ENCODE results near the gene P3H2.

P3H2 gene

GRCh38 chr3:190014940-190015339 lies 105.8 kb downstream of the P3H2 start:
- DNase-seq: no peak

- DNase-seq: no peak
These were observed 106.5 kb downstream of the P3H2 start for GRCh38 chr3:190013943-190014924.

- no peak for DNase-seq
These were observed 107.9 kb downstream of the P3H2 start for GRCh38 chr3:190012784-190013183.

GRCh38 chr3:190012314-190012782 lies 108.3 kb downstream of the P3H2 start:
- DNase-seq: no peak

GRCh38 chr3:190010486-190010885 lies 110.2 kb downstream of the P3H2 start:
- DNase-seq: no peak

DNA sequence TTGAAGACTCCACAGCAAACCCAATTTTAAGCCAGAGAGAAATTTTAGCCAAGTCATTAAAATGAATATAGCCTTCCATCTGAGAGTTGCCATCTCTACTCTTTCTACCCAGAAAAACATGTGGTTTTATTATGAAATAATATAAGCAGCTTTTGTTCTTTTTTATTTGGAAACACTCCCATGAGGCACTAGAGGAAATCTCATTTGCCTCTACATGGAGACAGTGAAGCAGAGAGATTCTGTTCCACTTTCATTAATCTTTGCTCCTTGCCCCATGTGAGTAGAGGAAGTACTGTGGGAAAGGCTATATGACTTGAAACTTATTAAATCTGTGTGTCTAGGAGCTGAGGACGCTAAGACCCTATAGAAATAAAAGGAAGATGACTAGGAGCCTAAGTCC lies 111.1 kb downstream of the P3H2 start:
- no peak for DNase-seq

DNA sequence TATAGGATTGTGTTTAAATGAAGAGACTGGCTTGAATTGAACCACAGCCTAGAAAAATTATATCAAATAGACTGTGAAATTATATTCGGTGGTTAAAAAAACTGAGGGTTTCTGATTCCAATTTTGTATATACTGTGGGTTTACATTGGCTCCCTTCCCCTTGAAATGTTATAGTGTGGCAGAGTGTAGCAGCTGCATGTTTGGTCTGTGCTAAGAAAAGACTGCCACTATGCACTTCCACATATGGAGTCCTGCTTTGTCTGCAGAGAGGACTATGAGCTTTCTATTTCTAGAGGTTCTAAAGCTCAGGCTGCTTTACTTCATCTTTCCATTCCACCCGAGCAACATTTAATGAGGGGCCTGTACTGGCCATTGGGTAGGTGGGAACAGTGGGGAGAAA lies 112.3 kb downstream of the P3H2 start:
- no peak for DNase-seq

DNA sequence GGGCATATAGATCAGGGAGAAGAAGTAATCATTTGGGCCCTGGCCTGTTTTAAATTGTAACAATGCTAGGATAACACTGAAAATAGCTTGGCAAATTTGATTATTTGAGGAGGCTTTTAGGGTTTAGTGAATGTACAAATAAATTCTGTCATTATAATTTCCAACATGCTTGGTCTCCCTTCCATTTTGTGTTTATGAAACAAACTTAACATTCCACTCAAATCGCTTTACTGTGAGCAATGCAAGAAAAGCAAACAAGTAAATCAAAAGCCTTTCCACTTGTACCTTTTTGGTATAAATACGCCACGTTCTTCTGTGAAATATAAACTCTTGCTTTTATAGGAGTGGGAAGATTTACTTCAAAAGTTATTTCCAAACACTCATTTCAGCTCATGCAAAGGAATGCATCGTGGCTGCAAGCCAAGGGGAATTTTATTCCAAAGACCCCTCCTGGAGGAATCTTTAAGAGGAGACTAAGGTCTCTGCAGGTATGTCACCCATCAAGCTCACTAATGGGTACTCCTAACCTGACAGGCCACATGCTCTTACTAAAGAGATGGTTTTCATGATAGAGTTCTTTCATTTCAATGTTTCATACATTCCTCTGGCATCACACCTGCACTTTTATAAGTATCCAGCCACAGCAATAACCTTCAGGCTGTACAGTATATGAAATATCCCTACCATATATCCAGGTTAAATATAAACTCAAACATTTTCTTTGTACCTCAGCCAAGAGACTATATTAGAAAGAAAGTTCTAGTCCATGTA lies 115.2 kb downstream of the P3H2 start:
- no peak for DNase-seq

DNA sequence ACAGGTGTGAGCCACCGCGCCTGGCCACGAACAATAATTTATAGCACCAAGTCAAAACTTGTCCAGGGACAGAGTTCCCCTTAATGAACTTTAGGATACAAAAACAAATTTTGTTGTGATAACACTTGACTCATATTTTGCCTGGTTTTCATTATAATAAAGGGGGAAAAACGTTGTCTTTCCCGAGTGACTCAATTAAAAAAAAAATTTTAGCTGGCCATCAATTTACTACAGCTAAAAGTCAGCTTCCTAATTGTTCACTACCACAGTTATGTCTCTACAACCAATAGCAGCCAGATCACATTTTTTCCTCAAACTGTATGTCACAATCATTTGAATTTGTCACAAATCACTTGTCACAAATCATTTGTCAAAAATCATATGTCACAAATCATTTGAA lies 116.0 kb downstream of the P3H2 start:
- no peak for DNase-seq

DNA sequence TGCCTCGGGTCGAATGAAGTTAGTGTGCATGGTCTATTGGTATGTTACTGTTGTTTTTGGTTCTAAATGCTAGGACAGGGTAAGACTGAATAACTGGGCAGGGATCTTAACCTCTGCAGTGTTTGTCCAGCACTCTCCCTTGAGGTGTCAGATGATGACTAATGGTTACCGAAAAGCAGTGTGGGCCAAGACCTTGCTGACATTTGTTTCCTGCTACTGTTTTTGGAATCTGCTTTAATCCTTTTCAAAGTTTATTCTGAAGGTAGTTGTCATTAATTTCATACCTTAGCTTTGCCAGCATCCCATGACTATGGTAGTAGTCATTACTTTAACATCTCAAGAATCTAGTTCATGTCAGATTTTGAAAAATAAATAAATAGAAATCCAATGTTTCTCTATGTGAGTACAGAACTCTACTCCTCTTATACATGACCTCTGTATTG lies 117.0 kb downstream of the P3H2 start:
- DNase-seq: no peak

- DNase-seq: no peak
These were observed 117.6 kb downstream of the P3H2 start for GRCh38 chr3:190003068-190003467.

DNA sequence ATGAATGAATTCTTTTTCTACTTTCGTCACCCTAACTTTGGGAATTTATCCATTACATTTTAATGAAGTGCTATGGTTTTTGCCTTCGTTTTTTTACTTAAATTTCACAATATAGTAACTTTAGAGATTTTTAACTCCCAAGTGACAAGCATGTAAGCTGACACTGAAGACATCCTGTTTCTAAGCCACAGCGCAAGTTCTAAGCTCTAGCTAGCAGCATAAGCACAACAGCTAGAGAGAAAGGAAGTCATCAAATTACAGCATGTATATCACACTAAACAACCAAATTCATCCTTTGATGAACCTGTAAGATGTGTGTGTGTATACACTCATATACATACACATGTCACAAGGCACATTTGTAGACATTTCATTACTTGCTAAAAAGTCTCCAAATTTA lies 119.3 kb downstream of the P3H2 start:
- DNase-seq: no peak

GRCh38 chr3:190000861-190001196 lies 119.9 kb downstream of the P3H2 start:
- DNase-seq: no peak

DNA sequence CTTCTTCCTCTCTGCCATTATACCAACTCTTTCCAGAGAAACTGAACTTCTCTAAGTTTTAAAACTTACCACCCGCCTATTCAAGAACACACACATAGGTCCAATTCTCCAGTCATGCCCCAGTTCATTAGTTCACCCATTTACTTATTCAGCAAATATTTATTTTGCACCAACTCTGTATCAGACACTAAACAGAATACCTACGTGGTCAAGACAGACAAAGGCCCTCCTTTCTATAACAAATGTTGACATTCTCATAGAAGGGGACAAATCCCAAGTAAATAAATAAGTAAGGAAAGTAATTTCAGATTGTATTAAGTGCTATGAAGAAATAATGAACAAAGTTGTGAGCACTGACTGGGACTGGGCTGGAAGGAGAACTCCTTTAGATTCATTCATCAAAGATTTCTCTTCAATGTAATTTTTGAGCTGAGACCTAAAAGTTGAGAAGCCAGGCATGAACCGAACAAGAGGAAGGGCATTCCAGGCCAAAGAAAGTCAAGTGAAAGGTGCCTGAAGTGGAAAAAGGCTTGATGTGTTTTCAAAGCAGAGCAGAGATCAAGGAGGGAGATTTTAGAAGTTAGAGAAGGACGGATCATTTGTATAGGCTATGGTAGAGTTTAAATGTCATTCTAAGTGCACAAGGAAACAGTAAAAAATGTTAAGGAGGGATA lies 120.4 kb downstream of the P3H2 start:
- no peak for DNase-seq

GRCh38 chr3:189999718-190000117 lies 121.0 kb downstream of the P3H2 start:
- no peak for DNase-seq

GRCh38 chr3:189995129-189995528 lies 125.6 kb downstream of the P3H2 start:
- DNase-seq: no peak

DNA sequence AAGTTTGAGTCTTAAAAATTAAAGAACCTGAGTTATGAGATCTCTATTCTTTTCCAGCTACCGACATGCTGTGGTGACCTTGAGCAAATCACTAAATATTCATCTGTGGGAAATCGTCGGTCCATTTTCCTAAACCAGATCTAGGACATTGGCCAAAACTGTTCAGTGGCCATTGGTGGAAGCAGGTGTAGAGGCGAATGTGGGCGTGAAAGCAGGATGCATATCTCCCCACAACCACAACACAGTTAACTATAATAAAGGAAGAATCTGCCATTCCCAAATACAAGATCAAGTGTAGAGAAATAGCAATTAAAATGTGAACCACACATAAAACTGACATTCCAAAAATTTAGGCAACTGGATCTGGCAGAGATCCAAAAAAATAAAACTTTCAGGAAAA lies 129.9 kb downstream of the P3H2 start:
- DNase-seq: no peak

DNA sequence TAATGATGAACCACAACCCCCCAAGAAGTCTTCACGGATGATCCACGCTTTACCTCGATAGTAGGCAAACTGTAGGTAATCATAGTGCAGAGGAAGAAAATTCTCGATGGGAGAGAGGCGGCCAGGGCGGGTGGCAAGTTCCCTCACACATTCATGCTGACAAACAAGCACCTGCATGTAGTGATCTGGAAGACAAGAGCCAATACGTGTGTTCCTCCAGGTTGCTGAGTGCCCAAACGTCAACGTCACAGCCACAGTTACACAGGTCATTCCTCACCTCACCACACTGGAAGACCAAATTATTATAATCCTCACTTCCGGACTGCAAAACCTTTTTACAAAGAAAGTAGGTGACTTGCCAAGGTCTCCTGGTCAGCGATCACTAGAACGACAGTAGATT lies 131.8 kb downstream of the P3H2 start:
- no peak for DNase-seq

GRCh38 chr3:189988322-189988721 lies 132.4 kb downstream of the P3H2 start:
- no peak for DNase-seq

DNA sequence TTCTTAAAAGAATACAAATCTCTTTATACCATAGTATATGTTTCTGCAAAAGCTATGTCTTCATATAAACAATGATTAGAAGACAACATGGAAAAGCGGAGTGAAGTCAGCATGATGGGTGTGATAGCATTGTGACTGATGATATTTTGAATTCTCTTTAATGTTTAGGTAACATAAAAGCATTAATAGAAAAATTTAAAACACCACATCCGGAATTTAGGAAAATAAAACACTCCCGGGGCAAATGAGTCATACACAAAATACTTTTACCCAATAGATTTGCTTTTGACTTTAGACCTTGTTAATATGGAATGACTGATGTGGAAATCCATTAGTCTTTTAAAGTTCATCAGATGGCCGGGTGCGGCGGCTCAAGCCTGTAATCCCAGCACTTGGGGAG lies 134.7 kb downstream of the P3H2 start:
- no peak for DNase-seq

DNA sequence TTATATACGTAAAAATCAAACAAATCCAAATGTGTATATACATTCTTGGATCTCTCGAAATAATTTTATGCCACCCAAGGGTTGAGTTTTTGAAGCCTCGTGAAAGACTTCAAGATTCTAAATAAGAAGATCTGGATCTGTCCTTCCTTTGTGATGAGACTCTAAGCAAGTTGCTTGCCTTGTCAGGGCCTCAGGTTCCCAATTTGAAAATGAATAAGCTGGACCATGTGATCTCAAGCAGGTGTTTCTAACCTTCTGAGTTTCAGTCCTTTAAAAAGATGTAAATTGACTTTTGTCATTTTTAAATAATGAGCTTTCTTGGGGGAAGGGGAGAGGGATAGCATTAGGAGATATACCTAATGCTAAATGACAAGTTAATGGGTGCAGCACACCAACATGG lies 137.1 kb downstream of the P3H2 start:
- no peak for DNase-seq

- DNase-seq: no peak
These were observed 138.3 kb downstream of the P3H2 start for GRCh38 chr3:189982321-189982945.

GRCh38 chr3:189981668-189982067 lies 139.0 kb downstream of the P3H2 start:
- no peak for DNase-seq

Data from activated CD4-positive, alpha-beta T cell treated with anti-CD3 and anti-CD28 coated beads, Interleukin-2, amount 50 U/mL, for 48 hours (primary cell).